Heart left ventricle (tissue), 16 donors: ENCODE data around the gene CERS1. TPM values are rescaled to one million over a fixed set of nuclear protein-coding genes. Genes with fewer than 3 reads are reported as not detected.

Experiments used
- ATAC-seq, 4 donors: fragments of 200-7000 bp; cut with Tn5 transposase; one replicate each; pipeline ENCODE4 v1.9.1; 2020 to 2022; ENCODE audit warnings: moderate library complexity in 4 of 4, mild to moderate bottlenecking in 3 of 4, moderate number of reproducible peaks in 1 of 4
- DNase-seq, 5 donors: peaks; one replicate each; pipeline ENCODE4 v3.0.0-alpha.2; 2020
- H3K27ac ChIP-seq, 12 donors: fragments of 200-600 bp; sonication (generic) in 4 of 12; one replicate each; pipeline versions ENCODE4 v1.5.0 to v1.8.0; 2016 to 2022; ENCODE audit warnings: mild to moderate bottlenecking in 2 of 12
- H3K27me3 ChIP-seq, 9 donors: fragments of 200-600 bp; sonication (generic) in 2 of 9; one replicate each; pipeline versions ENCODE4 v1.5.1 to v1.8.0; 2016 to 2022; ENCODE audit warnings: mild to moderate bottlenecking in 3 of 9
- H3K36me3 ChIP-seq, 9 donors: fragments of 200-600 bp; sonication (generic) in 2 of 9; one replicate each; pipeline versions ENCODE4 v1.5.0 to v1.8.0; 2018 to 2022; ENCODE audit warnings: mild to moderate bottlenecking in 2 of 9
- H3K4me1 ChIP-seq, 12 donors: fragments of 200-600 bp; sonication (generic) in 4 of 12; one replicate each; pipeline versions ENCODE4 v1.5.0 to v1.8.0; 2016 to 2022; ENCODE audit warnings: mild to moderate bottlenecking in 3 of 12
- H3K4me3 ChIP-seq, 12 donors: fragments of 200-600 bp; sonication (generic) in 4 of 12; one replicate each; pipeline versions ENCODE4 v1.5.0 to v1.8.0; 2017 to 2022; ENCODE audit warnings: mild to moderate bottlenecking in 9 of 12, moderate library complexity in 4 of 12
- H3K9me3 ChIP-seq, 12 donors: fragments of 200-600 bp; sonication (generic) in 4 of 12; one replicate each; pipeline versions ENCODE4 v1.5.0 to v1.8.0; 2016 to 2022; ENCODE audit warnings: mild to moderate bottlenecking in 1 of 12
- POLR2A ChIP-seq, 2 donors: fragments of 450-650 bp; IDR thresholded peaks; one replicate each; pipeline ENCODE4 v1.6.1; 2017; ENCODE audit warnings: antibody characterized with exemption in 2 of 2, mild to moderate bottlenecking in 2 of 2, moderate library complexity in 2 of 2
- WGBS, 4 donors: extraction: QIAGEN DNeasy Blood & Tissue Kit in 2 of 4; methylation state at CpG; one replicate each; pipeline versions ENCODE4 v1.1.5 to v1.1.7; 2013 to 2018; 5-methylcytosine and 5-hydroxymethylcytosine counted together
- intact Hi-C, 10 donors: fragments of 100-400 bp; cut with DNase I; formaldehyde crosslinking; loops; one replicate each; pipeline versions ENCODE4 v1.11.1 to v1.14.2; 2022
- polyA plus RNA-seq, 2 donors: library from polyadenylated mRNA; stranded (reverse); fragments of 200-250 nt; gene quantifications; one replicate each; pipeline ENCODE4 v1.2.3, GENCODE V29; 2013
- total RNA-seq, 9 donors: library from RNA; depleted of rRNA in 2 of 9; stranded (reverse); fragments of >200 nt in 2 of 9; fragmentation: NEBNext Ultra II Directional in 3 of 9; extraction: Animal tissue kit (Norgen Biotek cat#: 25700) in 3 of 9; gene quantifications; one replicate each; pipeline versions ENCODE4 v1.1.0 to v1.2.4, GENCODE V29; 2016 to 2023
- TF ChIP-seq, protein P1 (sequence below), 12 donors: fragments of 200-600 bp; sonication (generic) in 4 of 12; IDR thresholded peaks; one replicate each; pipeline versions ENCODE4 v1.5.0 to v1.8.0; 2018 to 2022; ENCODE audit warnings: antibody characterized with exemption in 12 of 12, mild to moderate bottlenecking in 5 of 12
- donor health status: ischemic (EF 13 %, LVEDD 7.1; RV severe dilation, severe dysfunction).
- donor health status: healthy with polysubstance abuse.
- donor health status: DM: no; HTN: yes; CAD: no.
- donor health status: DM: no; HTN: no; CAD: no.
- donor health status: ischemic (EF 25% LVEDD 6.9; RV normal size, moderate dysfunction).
- donor health status: ischemic (EF 25% LVEDD 5.7; RV mildly dilated, moderate dysfunction).
- donor health status: healthy.
- donor health status: DM: yes; HTN: yes; CAD: no.
- donor health status: ischemic (EF 35%, LVEDD 5.7; RV mildly dilated, moderate dysfunction).
- donor health status: nonischemic (EF 11% LVEDD 7.7; RV severe dilation, severe dysfunction).
- donor health status: DM: yes; HTN: yes; CAD: no.
- donor health status: PGD.
- donor health status: ischemic (EF 29% LVEDD 5.4; RV normal size, mild dysfunction).
- donor health status: nonischemic (EF 23%, LVEDD 6.1; RV moderate dilation, normal function).

Gene CERS1
- total and polyA plus RNA-seq, 11 donors = 0.21 to 2.1 (median 0.52) TPM

DNA sequence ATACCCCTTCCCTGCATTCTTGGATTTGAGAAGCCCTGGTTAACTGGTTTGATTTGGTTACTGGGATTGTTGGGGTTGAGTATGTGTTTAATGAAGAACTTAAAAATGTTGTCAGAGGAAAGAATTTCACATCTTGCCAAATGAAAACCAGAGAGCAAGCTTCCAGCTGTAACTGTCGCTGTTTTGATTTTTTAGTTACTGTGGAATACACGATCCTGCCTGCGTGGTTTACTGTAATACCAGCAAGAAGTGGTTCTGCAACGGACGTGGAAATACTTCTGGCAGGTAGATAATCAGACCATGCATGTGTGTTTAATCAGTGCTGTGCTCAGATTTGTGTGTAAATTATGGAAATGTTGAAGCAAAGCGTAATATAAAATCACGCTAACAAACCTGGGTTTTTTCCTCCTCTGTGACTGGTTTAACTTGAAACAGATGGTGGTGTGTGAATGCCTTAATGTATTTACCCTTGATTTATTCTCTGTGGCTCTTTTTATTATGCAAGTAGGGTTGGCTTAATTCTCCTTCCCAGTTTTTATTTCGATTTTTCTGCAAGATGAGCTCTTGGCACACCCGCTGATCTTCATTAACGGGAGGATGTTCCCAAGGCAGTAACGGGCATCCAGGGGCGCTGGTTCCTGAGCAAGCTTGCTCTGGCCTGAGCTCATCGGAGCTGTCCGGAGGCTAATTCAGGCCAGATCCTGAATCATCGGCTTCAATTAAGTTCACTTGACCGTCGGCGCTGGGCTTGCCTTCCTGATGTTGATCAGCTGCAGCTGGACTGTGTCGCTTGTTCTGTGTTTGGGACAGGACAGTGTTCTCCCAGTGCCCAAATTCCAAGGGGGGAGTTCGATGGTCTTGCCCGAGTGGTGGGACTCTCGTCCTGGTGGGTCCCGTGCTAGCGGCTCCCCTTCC, 48.2 kb downstream of the CERS1 start:
- intact Hi-C loops = loop anchor here (1.0 to 10.0 kb wide), 12 partner anchors 163 to 403 kb away; partner anchors contain the start of genes CRTC1 (in 3 of the 10) and REX1BD (in 1 of the 10)
- Histone ChIP-seq H3K27me3 (no peaks in the 10 kb centered on the region), H3K27ac (peak overlapping the region; percentile 48 to 86 (median 82)), H3K4me3 (peak overlapping the region in 4 of 12 donors; percentile 7 to 42 (median 13)), H3K9me3 (no peaks in the 10 kb centered on the region), H3K4me1 (peaks cover 24 to 79% (median 61%) of the 10 kb centered on the region in 12 donors), H3K36me3 (peaks cover 0 to 38% (median 28%) of the 10 kb centered on the region in 9 donors)
- ATAC-seq (peak in 3 of 4 donors; percentile 7 to 56 (median 14)), DNase-seq (peak in 1 of 5 donors; percentile 24)
- TF ChIP-seq, protein P1, sequence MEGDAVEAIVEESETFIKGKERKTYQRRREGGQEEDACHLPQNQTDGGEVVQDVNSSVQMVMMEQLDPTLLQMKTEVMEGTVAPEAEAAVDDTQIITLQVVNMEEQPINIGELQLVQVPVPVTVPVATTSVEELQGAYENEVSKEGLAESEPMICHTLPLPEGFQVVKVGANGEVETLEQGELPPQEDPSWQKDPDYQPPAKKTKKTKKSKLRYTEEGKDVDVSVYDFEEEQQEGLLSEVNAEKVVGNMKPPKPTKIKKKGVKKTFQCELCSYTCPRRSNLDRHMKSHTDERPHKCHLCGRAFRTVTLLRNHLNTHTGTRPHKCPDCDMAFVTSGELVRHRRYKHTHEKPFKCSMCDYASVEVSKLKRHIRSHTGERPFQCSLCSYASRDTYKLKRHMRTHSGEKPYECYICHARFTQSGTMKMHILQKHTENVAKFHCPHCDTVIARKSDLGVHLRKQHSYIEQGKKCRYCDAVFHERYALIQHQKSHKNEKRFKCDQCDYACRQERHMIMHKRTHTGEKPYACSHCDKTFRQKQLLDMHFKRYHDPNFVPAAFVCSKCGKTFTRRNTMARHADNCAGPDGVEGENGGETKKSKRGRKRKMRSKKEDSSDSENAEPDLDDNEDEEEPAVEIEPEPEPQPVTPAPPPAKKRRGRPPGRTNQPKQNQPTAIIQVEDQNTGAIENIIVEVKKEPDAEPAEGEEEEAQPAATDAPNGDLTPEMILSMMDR (IDR thresholded peaks at IDR 0.05) = peak in 2 of 12 donors; percentile 8 to 10
- no peak for TF ChIP-seq POLR2A (IDR thresholded peaks at IDR 0.05)
- WGBS, 4 donors = 57 to 72% (median 61%) methylated on average over 20 to 24 of the region's 24 CpGs

- 54 to 63% (median 56%) methylated on average over 15 to 19 of the region's 19 CpGs for WGBS, 4 donors
- H3K27ac ChIP-seq = peak overlapping the region in 10 of 12 donors; percentile 3 to 86 (median 81)
- peak; percentile 73 to 79 (median 78) for ATAC-seq
- TF ChIP-seq POLR2A (IDR thresholded peaks at IDR 0.05) = no peak
- TF ChIP-seq, protein P1 (IDR thresholded peaks at IDR 0.05) = peak; percentile 76 to 94 (median 87)
- H3K9me3 ChIP-seq = no peaks in the 10 kb centered on the region
- H3K4me1 ChIP-seq = peaks cover 28 to 87% (median 68%) of the 10 kb centered on the region in 12 donors
- peak; percentile 75 to 91 (median 80) for DNase-seq
- H3K4me3 ChIP-seq = no peak overlapping the region
- no peaks in the 10 kb centered on the region for H3K27me3 ChIP-seq
- intact Hi-C loops = loop anchor here (1.0 to 10.0 kb wide), 12 partner anchors 162 to 402 kb away; partner anchors contain the start of genes CRTC1 (in 3 of the 10) and REX1BD (in 1 of the 10)
- H3K36me3 ChIP-seq = peaks cover 0 to 30% (median 21%) of the 10 kb centered on the region in 9 donors
Observed at GRCh38 chr19:18846862-18847548, 49.0 kb downstream of the CERS1 start.

DNA sequence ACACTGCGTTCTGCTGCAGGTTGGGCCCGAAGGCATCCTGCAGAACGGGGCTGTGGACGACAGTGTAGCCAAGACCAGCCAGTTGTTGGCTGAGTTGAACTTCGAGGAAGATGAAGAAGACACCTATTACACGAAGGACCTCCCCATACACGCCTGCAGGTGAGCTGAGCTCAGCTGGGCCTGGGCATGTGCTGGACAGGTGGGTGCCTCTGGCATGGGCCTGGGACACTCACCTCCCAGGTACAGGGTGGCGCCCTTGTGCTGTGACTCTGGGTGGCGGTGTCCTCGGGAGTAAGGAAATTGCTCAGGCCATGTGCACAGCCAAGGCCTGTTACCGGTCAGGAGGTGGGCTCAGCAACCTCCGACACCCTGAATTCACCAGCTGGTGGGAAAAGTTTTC, 50.0 kb downstream of the CERS1 start:
- Histone ChIP-seq H3K27me3 (no peaks in the 10 kb centered on the region), H3K4me1 (peaks cover 36 to 95% (median 77%) of the 10 kb centered on the region in 12 donors), H3K4me3 (no peak overlapping the region), H3K27ac (no peak overlapping the region), H3K36me3 (peaks cover 0 to 20% (median 11%) of the 10 kb centered on the region in 9 donors), H3K9me3 (no peaks in the 10 kb centered on the region)
- TF ChIP-seq, protein P1 (IDR thresholded peaks at IDR 0.05) = no peak
- no peak for TF ChIP-seq POLR2A (IDR thresholded peaks at IDR 0.05)
- WGBS, 4 donors = 90 to 93% (median 92%) methylated on average over 6 to 12 of the region's 12 CpGs
- intact Hi-C loops = loop anchor here (2.0 to 10.0 kb wide), 11 partner anchors 161 to 401 kb away; partner anchors contain the start of genes CRTC1 (in 3 of the 10) and REX1BD (in 1 of the 10)
- DNase-seq (peak in 1 of 5 donors; percentile 11), ATAC-seq (no peak)
